C4-2B (cell line): ENCODE data around the gene CNGB1.

Experiments
- H3K27ac ChIP-seq: fragments of 450-650 bp; 2 replicates; pipeline ENCODE4 v1.5.1; 2017
- CTCF ChIP-seq: fragments of 450-650 bp; conservative IDR thresholded peaks from 2 replicates; pipeline ENCODE4 v1.5.1; 2017; ENCODE audit warnings: mild to moderate bottlenecking
- ZFX ChIP-seq: fragments of 450-650 bp; IDR thresholded peaks from 2 replicates; pipeline ENCODE4 v1.6.1; 2017

Gene CNGB1

GRCh38 chr16:57938484-57938883 lies 32.4 kb downstream of the CNGB1 start:
- TF ChIP-seq CTCF (no peak), ZFX (no peak)
- H3K27ac ChIP-seq: no peak overlapping the region

- H3K27ac ChIP-seq: no peak overlapping the region
- TF ChIP-seq CTCF (no peak), ZFX (no peak)
Measured at GRCh38 chr16:57937861-57938260, 33.1 kb downstream of the CNGB1 start.

GRCh38 chr16:57935904-57936303 lies 35.0 kb downstream of the CNGB1 start:
- TF ChIP-seq CTCF (no peak), ZFX (no peak)
- no peak overlapping the region for H3K27ac ChIP-seq

GRCh38 chr16:57930533-57930932 lies 40.4 kb downstream of the CNGB1 start:
- no peak for TF ChIP-seq ZFX
- no peak for TF ChIP-seq CTCF
- H3K27ac ChIP-seq: no peak overlapping the region

GRCh38 chr16:57929250-57929649 lies 41.7 kb downstream of the CNGB1 start:
- no peak for TF ChIP-seq CTCF
- no peak for TF ChIP-seq ZFX
- H3K27ac ChIP-seq: no peak overlapping the region

GRCh38 chr16:57926041-57926440 lies 44.9 kb downstream of the CNGB1 start:
- no peak overlapping the region for H3K27ac ChIP-seq
- TF ChIP-seq CTCF (no peak), ZFX (no peak)

GRCh38 chr16:57925310-57925709 lies 45.6 kb downstream of the CNGB1 start:
- TF ChIP-seq ZFX: no peak
- H3K27ac ChIP-seq: no peak overlapping the region

- H3K27ac ChIP-seq: no peak overlapping the region
- TF ChIP-seq ZFX: no peak
- no peak for TF ChIP-seq CTCF
Measured at GRCh38 chr16:57924514-57924913, 46.4 kb downstream of the CNGB1 start.
